ENCODE measurements around the gene OR51B5. TPM values are rescaled to one million over a fixed set of nuclear protein-coding genes. Genes with fewer than 3 reads are reported as not detected.

OR51B5 gene, protein sequence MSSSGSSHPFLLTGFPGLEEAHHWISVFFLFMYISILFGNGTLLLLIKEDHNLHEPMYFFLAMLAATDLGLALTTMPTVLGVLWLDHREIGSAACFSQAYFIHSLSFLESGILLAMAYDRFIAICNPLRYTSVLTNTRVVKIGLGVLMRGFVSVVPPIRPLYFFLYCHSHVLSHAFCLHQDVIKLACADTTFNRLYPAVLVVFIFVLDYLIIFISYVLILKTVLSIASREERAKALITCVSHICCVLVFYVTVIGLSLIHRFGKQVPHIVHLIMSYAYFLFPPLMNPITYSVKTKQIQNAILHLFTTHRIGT
- total RNA-seq (2016; rRNA removed; fragmentation: Illumina TruSeq; extraction: Trizol) (0.18 and 0.20 TPM in 2 replicates), polyA plus RNA-seq (2011; rRNA removed) (0.16 TPM in 2 replicates), polyA minus RNA-seq (2011; rRNA and poly(A)+ RNA removed; ENCODE audit: low replicate concordance) (0.72 and 6.1 TPM in 2 replicates), Bru-seq, nascent RNA (not detected), BruChase-seq, experiment 1, labeled RNA remaining after a 6-hour chase (not detected), BruChase-seq, experiment 2, labeled RNA remaining after a 2-hour chase (percentile 19 among the genes with signal in this experiment)
- total RNA-seq (2016; cell fraction: cytosol; rRNA removed; fragmentation: Illumina TruSeq; extraction: Trizol; ENCODE audit: low read depth): 0.30 TPM in 1 of 2 replicates, not detected in the other
- total RNA-seq (2016; cell fraction: insoluble cytoplasmic fraction; rRNA removed; fragmentation: Illumina TruSeq; extraction: Trizol): 0.11 and 0.13 TPM in 2 replicates
- 0.53 and 0.62 TPM in 2 replicates for total RNA-seq (2016; cell fraction: membrane; rRNA removed; fragmentation: Illumina TruSeq; extraction: Trizol)
- 0.43 and 0.60 TPM in 2 replicates for total RNA-seq (2016; cell fraction: nucleus; rRNA removed; fragmentation: Illumina TruSeq; extraction: Trizol)
- polyA plus RNA-seq (2011; cell fraction: cytosol; rRNA removed): 0.04 TPM in 2 replicates
- polyA plus RNA-seq (2011; cell fraction: nucleus; rRNA removed): 0.23 and 0.45 TPM in 2 replicates
- polyA plus RNA-seq (2012): 0.09 and 0.12 TPM in 2 replicates
- 0.15 and 0.34 TPM in 2 replicates for polyA plus RNA-seq (2016; cell fraction: cytosol; fragmentation: Illumina TruSeq; extraction: Trizol; ENCODE audit: low read depth)
- 0.27 TPM in 1 of 2 replicates, not detected in the other for polyA plus RNA-seq (2016; cell fraction: insoluble cytoplasmic fraction; fragmentation: Illumina TruSeq; extraction: Trizol; ENCODE audit: low read depth)
- 0.20 and 0.26 TPM in 2 replicates for polyA plus RNA-seq (2016; cell fraction: membrane; fragmentation: Illumina TruSeq; extraction: Trizol; ENCODE audit: low read depth)
- not detected in 2 replicates for polyA plus RNA-seq (2016; cell fraction: nucleus; fragmentation: Illumina TruSeq; extraction: Trizol; ENCODE audit: insufficient read depth, low read depth)
- not detected in 2 replicates for polyA minus RNA-seq (2011; cell fraction: cytosol; rRNA and poly(A)+ RNA removed)
- 1.5 and 2.0 TPM in 2 replicates for polyA minus RNA-seq (2011; cell fraction: nucleus; rRNA and poly(A)+ RNA removed)
- long read RNA-seq, experiment 1: 0 reads
- long read RNA-seq, experiment 2: 0 reads

DNA sequence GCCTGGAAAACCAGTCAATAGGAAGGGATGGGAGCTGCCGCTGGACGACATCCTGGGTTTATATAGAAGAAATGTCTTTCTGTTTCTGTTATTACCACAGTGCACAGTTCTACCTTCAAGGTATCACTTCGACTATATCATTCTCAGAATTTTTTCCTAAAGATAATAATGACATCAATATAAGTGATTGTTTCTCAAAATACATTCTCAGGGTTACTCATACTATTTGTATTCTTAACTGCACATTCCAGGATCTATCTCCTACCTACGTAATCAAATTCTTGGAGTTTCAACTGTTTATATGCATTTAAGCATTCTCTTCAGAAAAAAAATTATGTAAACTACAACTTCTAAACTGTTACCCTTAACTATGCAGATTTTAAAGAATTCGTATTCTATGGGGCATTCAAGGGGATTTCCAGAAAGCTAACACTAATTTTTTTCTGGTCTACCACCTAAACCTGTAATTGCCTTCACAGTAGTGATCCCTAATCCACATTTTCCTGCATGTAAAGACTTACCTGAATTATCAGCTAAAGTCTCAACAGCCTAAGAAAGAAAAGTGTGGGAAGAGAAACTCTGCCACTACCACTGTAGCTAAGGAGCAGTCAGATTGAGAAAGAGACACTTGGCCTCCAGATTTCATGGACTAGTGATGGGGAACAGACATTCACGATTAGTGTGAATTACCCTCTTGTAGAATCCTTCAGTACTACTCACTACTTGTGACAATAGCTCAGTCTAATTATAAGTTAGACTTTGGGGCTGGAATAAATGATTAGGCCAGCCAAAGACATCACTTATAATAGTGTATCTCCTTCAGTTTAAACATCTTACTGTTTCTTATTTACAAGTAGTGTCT lies at the start of gene OR51B5:
Gene OR51B5 (minus strand): TSS at position 51 of the 862 bp plus-strand sequence. CDS start 0 bp downstream, at position 51.
- Histone ChIP-seq H2AFZ (ENCODE audit: low read length) (no peak within 1 kb of the TSS), H4K20me1 (ENCODE audit: insufficient read depth, low read length) (no peaks in the 10 kb centered on the region), H3K4me3 (replicated peaks in 1 of 3; ENCODE audit: insufficient read depth in 1 of 3, low read depth in 2 of 3, low read length in 3 of 3) (no peak within 1 kb of the TSS), H3K4me2 (ENCODE audit: low read depth, low read length) (no peak within 1 kb of the TSS), H3K79me2 (ENCODE audit: insufficient read depth, low read length) (no peaks in the 10 kb centered on the region), H3K9me3 (ENCODE audit: low read length) (no peaks in the 10 kb centered on the region), H3K36me3 (replicated peaks in 1 of 2; ENCODE audit: control insufficient read depth in 1 of 2, insufficient read depth in 2 of 2, low read length in 2 of 2) (no peaks in the 10 kb centered on the region), H3K9ac (ENCODE audit: insufficient read depth, low read depth, low read length) (no peak within 1 kb of the TSS), H3K27ac (ENCODE audit: extremely low read length, insufficient read depth, low read length) (no peak within 1 kb of the TSS), H3K27me3 (ENCODE audit: control insufficient read depth in 1 of 2, insufficient read depth in 2 of 2, low read length in 2 of 2) (no peaks in the 10 kb centered on the region), H3K4me1 (ENCODE audit: insufficient read depth, low read length) (no peaks in the 10 kb centered on the region)
- TF ChIP-seq JUN (CRISPR knock-in tag; IDR thresholded peaks at IDR 0.05) (no peak), RARA (CRISPR knock-in tag; IDR thresholded peaks at IDR 0.05) (no peak), MAFF (IDR thresholded peaks at IDR 0.05; ENCODE audit: low read depth, low read length) (no peak), ZNF782 (CRISPR knock-in tag; IDR thresholded peaks at IDR 0.05; ENCODE audit: borderline replicate concordance) (no peak), ZZZ3 (CRISPR knock-in tag; IDR thresholded peaks at IDR 0.05; ENCODE audit: borderline replicate concordance) (no peak), ZNF274 (CRISPR knock-in tag; IDR thresholded peaks at IDR 0.05) (no peak), CCDC6 (CRISPR knock-in tag; IDR thresholded peaks at IDR 0.05) (no peak), YY1 (IDR thresholded peaks at IDR 0.05; ENCODE audit: insufficient read depth, insufficient replicate concordance, low read depth, low read length) (no peak), ZMYM2 (CRISPR knock-in tag; IDR thresholded peaks at IDR 0.05) (no peak), CEBPG (CRISPR knock-in tag; IDR thresholded peaks at IDR 0.05) (no peak), ZNF136 (CRISPR knock-in tag; IDR thresholded peaks at IDR 0.05; ENCODE audit: low read depth) (no peak), SOX13 (IDR thresholded peaks at IDR 0.05) (no peak), SOX13 (CRISPR knock-in tag; conservative IDR thresholded peaks at IDR 0.05 in 1 of 2, IDR thresholded peaks at IDR 0.05 in 1 of 2) (no peak), ZFY (CRISPR knock-in tag; IDR thresholded peaks at IDR 0.05) (no peak), ZIK1 (CRISPR knock-in tag; IDR thresholded peaks at IDR 0.05; ENCODE audit: borderline replicate concordance, low read depth) (no peak), ZNF232 (CRISPR knock-in tag; IDR thresholded peaks at IDR 0.05; ENCODE audit: borderline replicate concordance) (no peak), ZBTB3 (CRISPR knock-in tag; IDR thresholded peaks at IDR 0.05; ENCODE audit: borderline replicate concordance, low read depth) (no peak)
- no peak for ATAC-seq
- ChIA-PET CTCF (ENCODE audit: low intra/inter-chr PET ratio, low total read pairs) (no interaction called here), POLR2A (no interaction called here)
- FAIRE-seq: no peak
- WGBS (ENCODE audit: low lambda C conversion rate): 3% methylated on average over 6 of the region's 6 CpGs
- no peak for DNase-seq (ENCODE audit: low spot score)
- in situ Hi-C loops (cut with HindIII; ENCODE audit: extremely low pct_ligation_motif_present, low pct_unique_long_range_greater_than_20kb): no loop called here
- no TSS peak for BruUV-seq (replicated peaks)
- intact Hi-C loops (cut with micrococcal nuclease; ENCODE audit: unreplicated experiment): no loop called here

All from HepG2 (cell line).